ENCODE data around the gene BIRC7. TPM values are rescaled to one million over a fixed set of nuclear protein-coding genes. Genes with fewer than 3 reads are reported as not detected.

BIRC7 gene
- total RNA-seq, 6 experiments from 2014 or later: not detected

DNA sequence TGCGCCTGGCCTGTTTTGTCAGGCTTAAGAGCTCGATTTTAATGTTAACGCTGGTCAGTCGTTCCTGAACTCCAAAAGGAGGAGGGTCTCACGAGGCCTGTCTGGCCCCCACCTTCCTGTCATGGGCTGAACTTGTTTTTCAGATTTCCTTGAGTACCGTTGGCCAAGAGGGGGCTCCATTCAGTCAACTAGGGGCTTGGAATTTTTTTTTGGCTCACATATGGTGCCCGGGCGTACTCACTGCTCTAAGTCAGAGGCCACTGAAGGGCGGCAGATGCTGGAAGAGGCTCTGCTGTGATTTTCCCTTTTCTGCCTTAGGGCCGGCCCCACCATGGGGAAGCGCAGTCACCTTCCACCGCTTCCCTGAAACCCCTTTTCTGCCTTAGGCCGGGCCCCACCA lies 6.9 kb upstream of the BIRC7 start:
- H3K27ac ChIP-seq: no peak overlapping the region
- ATAC-seq (no peak), DNase-seq (no peak)
- no peaks in the 10 kb centered on the region for H3K27me3 ChIP-seq
- no peaks in the 10 kb centered on the region for H3K9me3 ChIP-seq
- WGBS (ENCODE audit: insufficient coverage, low coverage, low lambda C conversion rate, missing lambda C conversion rate): 44% methylated on average over 4 of the region's 13 CpGs
- TF ChIP-seq POLR2A (IDR thresholded peaks at IDR 0.05): no peak
- TF ChIP-seq, protein P1, sequence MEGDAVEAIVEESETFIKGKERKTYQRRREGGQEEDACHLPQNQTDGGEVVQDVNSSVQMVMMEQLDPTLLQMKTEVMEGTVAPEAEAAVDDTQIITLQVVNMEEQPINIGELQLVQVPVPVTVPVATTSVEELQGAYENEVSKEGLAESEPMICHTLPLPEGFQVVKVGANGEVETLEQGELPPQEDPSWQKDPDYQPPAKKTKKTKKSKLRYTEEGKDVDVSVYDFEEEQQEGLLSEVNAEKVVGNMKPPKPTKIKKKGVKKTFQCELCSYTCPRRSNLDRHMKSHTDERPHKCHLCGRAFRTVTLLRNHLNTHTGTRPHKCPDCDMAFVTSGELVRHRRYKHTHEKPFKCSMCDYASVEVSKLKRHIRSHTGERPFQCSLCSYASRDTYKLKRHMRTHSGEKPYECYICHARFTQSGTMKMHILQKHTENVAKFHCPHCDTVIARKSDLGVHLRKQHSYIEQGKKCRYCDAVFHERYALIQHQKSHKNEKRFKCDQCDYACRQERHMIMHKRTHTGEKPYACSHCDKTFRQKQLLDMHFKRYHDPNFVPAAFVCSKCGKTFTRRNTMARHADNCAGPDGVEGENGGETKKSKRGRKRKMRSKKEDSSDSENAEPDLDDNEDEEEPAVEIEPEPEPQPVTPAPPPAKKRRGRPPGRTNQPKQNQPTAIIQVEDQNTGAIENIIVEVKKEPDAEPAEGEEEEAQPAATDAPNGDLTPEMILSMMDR (IDR thresholded peaks at IDR 0.05): no peak
- H3K36me3 ChIP-seq: no peaks in the 10 kb centered on the region
- intact Hi-C loops (cut with DNase I): no loop called here
- H3K4me1 ChIP-seq: no peaks in the 10 kb centered on the region
- H3K4me3 ChIP-seq: no peak overlapping the region

DNA sequence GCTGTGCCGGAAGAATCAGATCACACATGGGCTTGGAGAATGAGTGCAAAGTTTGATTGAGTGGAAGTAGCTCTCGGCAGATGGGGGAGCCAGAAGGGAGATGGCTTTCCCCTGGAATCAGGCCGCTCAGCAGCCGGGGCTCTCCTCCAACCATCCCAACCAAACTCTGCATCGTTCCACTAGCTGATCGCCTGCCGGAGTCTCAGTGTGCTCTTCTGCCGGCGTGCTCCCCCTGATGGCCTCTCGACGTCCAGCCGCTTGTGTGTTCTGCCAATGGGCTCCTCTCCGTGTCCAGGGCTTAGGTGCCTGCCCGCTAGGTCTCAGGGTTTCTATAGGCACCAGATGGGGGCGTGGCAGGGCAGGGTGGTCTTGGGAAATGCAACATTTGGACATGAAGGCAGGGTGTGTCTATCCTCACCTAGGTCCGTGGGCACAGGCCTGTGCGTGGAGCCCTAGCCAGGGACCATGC lies 4.9 kb upstream of the BIRC7 start:
- intact Hi-C loops (cut with DNase I): no loop called here
- H3K27me3 ChIP-seq: no peaks in the 10 kb centered on the region
- DNase-seq (peak in 2 of 3 donors; percentile 62 to 70), ATAC-seq (peak; percentile 81 to 90 (median 86))
- TF ChIP-seq POLR2A (IDR thresholded peaks at IDR 0.05): no peak
- TF ChIP-seq, protein P1 (IDR thresholded peaks at IDR 0.05): peak; percentile 38 to 58 (median 54)
- no peak overlapping the region for H3K4me3 ChIP-seq
- 0% methylated on average over 1 of the region's 17 CpGs for WGBS (ENCODE audit: insufficient coverage, low coverage, low lambda C conversion rate, missing lambda C conversion rate)
- H3K27ac ChIP-seq: no peak overlapping the region
- H3K4me1 ChIP-seq: no peaks in the 10 kb centered on the region
- H3K36me3 ChIP-seq: no peaks in the 10 kb centered on the region
- H3K9me3 ChIP-seq: no peaks in the 10 kb centered on the region

DNA sequence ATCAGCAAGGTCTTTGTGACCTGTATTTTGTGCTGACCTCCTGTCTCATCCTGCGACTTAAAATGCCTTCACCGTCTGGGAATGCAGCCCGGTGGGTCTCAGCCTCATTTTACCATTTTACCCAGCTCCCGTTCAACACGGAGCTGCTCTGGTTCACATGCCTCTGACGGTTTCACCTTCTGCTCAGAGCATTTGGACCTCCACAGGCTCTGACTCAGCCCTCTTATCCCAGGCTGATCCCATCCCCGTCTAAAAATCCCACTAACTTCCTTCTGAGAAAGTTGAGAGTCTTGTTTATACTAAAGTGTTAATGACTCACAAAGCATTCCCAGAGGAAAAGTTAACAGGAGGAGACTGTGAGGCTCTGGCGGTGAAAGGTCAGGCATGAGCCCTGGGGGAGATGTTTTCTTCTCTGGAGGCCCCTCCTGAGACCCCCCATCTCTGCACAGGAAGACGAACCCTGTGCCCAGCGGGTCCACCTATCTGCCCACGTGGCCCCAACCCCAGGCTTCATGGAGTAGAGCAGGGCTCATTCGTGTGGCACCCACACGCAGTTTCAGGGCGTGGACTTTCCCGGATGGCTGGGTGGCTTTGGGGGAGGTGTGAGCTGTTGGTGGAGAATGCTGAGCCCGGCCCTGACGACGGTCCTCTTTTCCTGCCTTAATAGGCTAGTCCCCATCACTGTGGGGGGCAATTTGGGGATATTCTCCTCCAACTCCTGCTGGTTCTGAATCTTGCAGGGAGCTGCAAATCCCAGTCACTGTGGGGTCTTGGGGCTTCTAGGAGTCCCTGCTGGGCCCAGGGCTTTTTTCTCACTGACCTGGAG lies 3.3 kb upstream of the BIRC7 start:
- no peak overlapping the region for H3K4me3 ChIP-seq
- H3K27ac ChIP-seq: no peak overlapping the region
- DNase-seq: no peak
- ATAC-seq: no peak
- TF ChIP-seq POLR2A (IDR thresholded peaks at IDR 0.05): no peak
- H3K36me3 ChIP-seq: no peaks in the 10 kb centered on the region
- H3K4me1 ChIP-seq: no peaks in the 10 kb centered on the region
- no peaks in the 10 kb centered on the region for H3K9me3 ChIP-seq
- H3K27me3 ChIP-seq: no peaks in the 10 kb centered on the region
- intact Hi-C loops (cut with DNase I): no loop called here
- WGBS (ENCODE audit: insufficient coverage, low coverage, low lambda C conversion rate, missing lambda C conversion rate): 19% methylated on average over 9 of the region's 18 CpGs

DNA sequence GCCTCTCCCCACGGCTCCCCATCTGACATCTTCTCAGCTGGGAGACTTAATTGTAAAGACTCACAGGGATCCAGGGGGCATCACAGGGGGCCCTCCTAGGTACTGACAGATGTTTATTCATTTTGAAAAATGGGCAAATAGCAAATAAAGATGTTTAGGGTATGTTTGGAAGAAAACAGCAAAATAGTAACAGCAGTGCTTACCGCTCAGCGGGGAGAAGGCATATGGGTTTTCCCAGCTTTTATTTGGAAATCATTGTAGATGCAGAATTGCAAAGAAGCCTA lies 2.7 kb upstream of the BIRC7 start:
- DNase-seq (no peak), ATAC-seq (no peak)
- Histone ChIP-seq H3K4me3 (no peak overlapping the region), H3K27me3 (no peaks in the 10 kb centered on the region), H3K9me3 (no peaks in the 10 kb centered on the region), H3K27ac (no peak overlapping the region), H3K36me3 (no peaks in the 10 kb centered on the region), H3K4me1 (no peaks in the 10 kb centered on the region)
- intact Hi-C loops (cut with DNase I): no loop called here
- WGBS (ENCODE audit: insufficient coverage, low coverage, low lambda C conversion rate, missing lambda C conversion rate): 67% methylated on average over 3 of the region's 3 CpGs
- TF ChIP-seq POLR2A (IDR thresholded peaks at IDR 0.05): no peak
- TF ChIP-seq, protein P1 (IDR thresholded peaks at IDR 0.05): no peak

DNA sequence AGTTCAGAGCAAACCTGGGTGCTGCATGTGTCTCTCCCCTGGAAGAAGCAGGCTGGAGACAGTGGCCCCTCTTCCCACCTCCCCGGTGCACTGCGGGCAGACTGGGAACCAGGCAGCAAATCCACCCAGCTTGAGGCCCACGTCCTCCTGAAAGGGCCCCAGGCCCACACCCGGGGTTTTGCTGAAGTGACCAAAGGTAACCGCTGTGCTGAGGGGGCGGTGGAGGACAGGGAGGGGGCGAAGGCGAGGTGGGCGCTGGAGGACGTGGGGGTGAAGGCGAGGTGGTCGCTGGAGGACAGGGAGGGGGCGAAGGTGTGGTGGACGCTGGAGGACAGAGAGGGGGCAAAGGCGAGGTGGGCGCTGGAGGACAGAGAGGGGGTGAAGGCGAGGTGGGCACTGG lies 1.8 kb upstream of the BIRC7 start:
- H3K36me3 ChIP-seq: no peaks in the 10 kb centered on the region
- H3K4me3 ChIP-seq: no peak overlapping the region
- WGBS (ENCODE audit: insufficient coverage, low coverage, low lambda C conversion rate, missing lambda C conversion rate): 68% methylated on average over 16 of the region's 17 CpGs
- no peaks in the 10 kb centered on the region for H3K9me3 ChIP-seq
- intact Hi-C loops (cut with DNase I): no loop called here
- TF ChIP-seq POLR2A (IDR thresholded peaks at IDR 0.05): no peak
- TF ChIP-seq, protein P1 (IDR thresholded peaks at IDR 0.05): no peak
- DNase-seq (no peak), ATAC-seq (no peak)
- H3K27ac ChIP-seq: no peak overlapping the region
- no peaks in the 10 kb centered on the region for H3K27me3 ChIP-seq
- H3K4me1 ChIP-seq: no peaks in the 10 kb centered on the region

Data from right lobe of liver (tissue), 6 donors.